ENCODE measurements around the gene TMPRSS2.
"Not testable (repeated sequence)": the region's sequence is repeated elsewhere in the genome, so short reads cannot be mapped to it uniquely, and the experiment has no call there.

TMPRSS2 gene

DNA sequence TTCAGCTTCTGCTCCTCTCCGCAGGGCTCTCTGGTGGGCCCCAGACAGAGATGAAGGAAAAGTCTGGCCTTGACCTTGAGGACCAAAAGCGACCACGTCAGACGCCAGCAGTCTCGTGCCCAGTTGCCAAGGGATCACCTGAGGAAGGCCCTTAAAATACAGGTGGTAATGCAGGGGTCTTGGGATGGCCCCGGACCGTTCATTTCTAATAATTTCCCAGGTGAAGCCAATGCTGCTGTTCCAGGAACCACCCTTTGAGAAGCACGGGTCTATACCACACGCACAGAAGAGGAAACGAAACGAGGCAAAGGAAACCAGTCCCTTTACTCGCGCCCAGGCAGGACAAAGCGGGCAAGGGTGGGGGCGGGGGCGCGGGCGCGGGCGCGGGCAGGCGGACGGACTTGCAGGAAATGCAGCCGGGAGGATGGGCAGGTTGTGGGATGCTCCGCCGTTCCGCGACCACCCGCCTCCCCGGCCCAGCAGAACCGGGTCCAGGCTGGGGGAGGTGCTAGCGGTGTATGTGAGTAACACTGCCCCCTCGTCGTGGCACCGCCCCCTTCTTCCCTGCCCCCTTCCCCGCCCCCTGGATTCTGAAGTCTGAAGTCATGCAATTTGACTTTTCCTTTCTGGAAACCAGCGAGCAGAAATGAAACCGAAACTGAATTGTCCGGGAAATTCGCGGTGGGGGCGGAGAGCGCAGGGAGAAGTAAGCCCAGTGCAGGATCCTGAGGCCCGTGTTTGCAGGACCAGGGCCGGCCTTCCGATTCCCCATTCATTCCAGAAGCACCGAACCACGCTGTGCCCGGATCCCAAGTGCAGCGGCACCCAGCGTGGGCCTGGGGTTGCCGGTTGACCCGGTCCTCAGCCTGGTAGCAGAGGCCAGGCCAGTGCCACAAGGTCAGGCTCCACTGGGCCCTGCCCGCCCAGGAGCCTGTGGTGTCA lies 87.8 kb downstream of the TMPRSS2 start:
- Histone ChIP-seq H3K4me3 (ENCODE audit: low read length) (peak overlapping the region; percentile 52), H3K4me1 (ENCODE audit: insufficient read depth, low read length) (no peaks in the 10 kb centered on the region), H3K9me3 (ENCODE audit: low read length) (no peaks in the 10 kb centered on the region), H3K36me3 (ENCODE audit: insufficient read depth, low read length) (no peaks in the 10 kb centered on the region), H2AFZ (ENCODE audit: low read depth, low read length) (peak overlapping the region; percentile 83), H3K27me3 (ENCODE audit: insufficient read depth, low read length) (no peaks in the 10 kb centered on the region)

DNA sequence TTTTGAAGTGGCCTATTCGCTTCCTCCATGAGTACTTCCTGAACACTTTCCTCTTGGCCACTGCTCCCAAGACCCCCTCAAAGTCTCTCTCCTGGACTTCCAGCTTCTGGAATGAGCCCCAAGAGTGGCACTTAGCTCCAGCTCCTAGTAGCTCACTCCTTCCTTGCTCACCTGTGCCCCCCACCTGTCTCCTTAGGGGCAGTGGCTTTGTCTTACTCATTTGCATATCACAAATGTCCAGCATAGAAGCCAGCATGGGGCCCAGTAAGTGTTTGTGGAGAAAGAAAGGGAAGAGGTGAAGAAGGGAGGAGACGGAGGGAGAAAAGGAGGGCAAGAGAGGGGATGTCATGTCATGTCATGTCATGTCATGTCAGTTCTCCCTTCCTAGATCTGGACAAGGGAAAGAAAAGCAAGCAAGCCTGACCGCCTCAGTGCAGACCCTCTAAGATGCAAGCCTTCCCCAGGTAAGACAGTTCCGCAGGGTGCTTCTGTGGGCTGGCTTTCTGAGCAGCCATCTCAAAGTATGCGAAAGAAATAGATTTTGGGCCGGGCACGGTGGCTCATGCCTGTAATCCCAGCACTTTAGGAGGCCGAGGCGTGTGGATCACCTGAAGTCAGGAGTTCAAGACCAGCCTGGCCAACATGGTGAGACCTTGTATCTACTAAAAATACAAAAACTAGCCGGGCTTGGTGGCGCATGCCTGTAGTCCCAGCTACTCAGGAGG lies 88.8 kb downstream of the TMPRSS2 start:
- Histone ChIP-seq H3K4me1 (ENCODE audit: insufficient read depth, low read length) (no peaks in the 10 kb centered on the region), H3K4me3 (ENCODE audit: low read length) (no peak overlapping the region), H2AFZ (ENCODE audit: low read depth, low read length) (no peak overlapping the region), H3K36me3 (ENCODE audit: insufficient read depth, low read length) (no peaks in the 10 kb centered on the region), H3K9me3 (ENCODE audit: low read length) (no peaks in the 10 kb centered on the region), H3K27me3 (ENCODE audit: insufficient read depth, low read length) (no peaks in the 10 kb centered on the region)

DNA sequence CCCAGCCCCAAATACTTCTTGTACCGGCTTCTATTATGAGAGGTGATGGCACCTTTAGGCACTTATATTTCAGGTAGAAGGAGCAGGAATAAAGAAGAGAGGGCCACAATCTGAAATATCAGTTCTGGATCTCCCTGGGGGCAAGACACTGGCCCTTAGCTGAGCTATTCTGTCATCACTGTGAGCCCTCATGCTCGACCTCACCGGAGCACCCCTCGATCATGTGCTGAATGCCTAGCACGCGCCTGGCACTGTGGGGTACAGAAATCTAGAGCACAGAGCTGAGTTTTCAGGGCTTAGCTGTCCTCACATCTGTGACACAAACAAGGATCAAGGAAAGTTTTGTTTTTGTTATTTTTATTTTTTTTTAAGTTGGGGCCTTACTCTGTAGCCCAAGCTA lies 89.6 kb downstream of the TMPRSS2 start:
- no peaks in the 10 kb centered on the region for H3K27me3 ChIP-seq (ENCODE audit: insufficient read depth, low read length)
- no peak overlapping the region for H2AFZ ChIP-seq (ENCODE audit: low read depth, low read length)
- H3K9me3 ChIP-seq (ENCODE audit: low read length) = no peaks in the 10 kb centered on the region
- no peaks in the 10 kb centered on the region for H3K4me1 ChIP-seq (ENCODE audit: insufficient read depth, low read length)
- H3K36me3 ChIP-seq (ENCODE audit: insufficient read depth, low read length) = no peaks in the 10 kb centered on the region
- H3K4me3 ChIP-seq (ENCODE audit: low read length) = no peak overlapping the region

DNA sequence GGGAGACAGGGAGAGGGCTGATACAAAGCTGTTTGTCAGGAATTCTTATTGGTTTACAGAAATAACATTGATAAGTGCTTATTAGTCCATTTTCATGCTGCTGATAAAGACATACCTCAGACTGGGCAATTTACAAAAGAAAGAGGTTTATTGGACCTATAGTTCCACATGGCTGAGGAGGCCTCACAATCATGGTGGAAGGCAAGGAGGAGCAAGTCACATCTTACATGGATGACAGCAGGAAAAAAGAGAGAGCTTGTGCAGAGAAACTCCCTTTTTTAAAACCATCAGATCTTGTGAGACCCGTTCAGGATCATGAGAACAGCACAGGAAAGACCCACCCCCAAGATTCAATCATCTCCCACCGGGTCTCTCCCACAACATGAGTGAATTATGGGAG lies 90.5 kb downstream of the TMPRSS2 start:
- H3K9me3 ChIP-seq (ENCODE audit: low read length); H3K27me3 ChIP-seq (ENCODE audit: insufficient read depth, low read length); H3K36me3 ChIP-seq (ENCODE audit: insufficient read depth, low read length); H3K4me3 ChIP-seq (ENCODE audit: low read length); H2AFZ ChIP-seq (ENCODE audit: low read depth, low read length); H3K4me1 ChIP-seq (ENCODE audit: insufficient read depth, low read length): not testable (repeated sequence)
